Pons (tissue), 1 donor: Measurements from ENCODE around the gene HNF1A.

Experiments
- DNase-seq: peaks from one replicate; pipeline ENCODE4 v3.0.0-alpha.2; 2016; ENCODE audit warnings: low spot score

HNF1A gene

DNA sequence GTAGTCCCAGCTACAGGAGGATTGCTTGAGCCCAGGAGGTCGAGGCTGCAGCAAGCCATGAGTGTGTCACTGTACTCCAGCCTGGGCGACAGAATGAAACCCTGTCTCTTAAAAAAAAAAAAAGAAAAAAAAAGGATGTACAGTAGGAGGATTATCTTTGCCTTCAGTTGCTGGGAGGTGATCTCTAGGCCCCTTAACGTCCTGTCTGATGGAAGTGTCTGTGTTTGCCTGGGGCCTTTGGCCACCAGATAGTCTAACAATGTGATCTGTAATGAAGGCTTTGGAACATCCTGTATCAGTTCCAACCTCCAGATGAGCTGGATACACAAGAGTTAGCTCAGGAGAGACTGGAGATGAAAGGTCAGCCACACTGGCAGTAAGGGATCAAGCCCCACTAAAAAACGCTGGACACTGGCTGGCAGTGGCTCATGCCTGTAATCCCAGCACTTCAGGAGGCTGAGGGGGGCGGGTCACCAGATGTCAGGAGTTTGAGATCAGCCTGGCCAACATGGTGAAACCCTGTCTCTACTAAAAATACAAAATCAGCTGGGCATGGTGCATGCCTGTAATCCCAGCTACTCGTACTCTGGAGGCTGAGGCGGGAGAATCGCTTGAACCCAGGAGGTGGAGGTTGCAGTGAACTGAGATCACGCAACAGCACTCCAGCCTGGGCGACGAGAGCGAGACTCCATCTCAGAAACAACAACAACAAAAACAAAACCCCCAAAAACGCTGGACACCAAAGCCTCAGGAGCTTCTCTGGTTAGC, 19.0 kb upstream of the HNF1A start:
- no peak for DNase-seq

DNA sequence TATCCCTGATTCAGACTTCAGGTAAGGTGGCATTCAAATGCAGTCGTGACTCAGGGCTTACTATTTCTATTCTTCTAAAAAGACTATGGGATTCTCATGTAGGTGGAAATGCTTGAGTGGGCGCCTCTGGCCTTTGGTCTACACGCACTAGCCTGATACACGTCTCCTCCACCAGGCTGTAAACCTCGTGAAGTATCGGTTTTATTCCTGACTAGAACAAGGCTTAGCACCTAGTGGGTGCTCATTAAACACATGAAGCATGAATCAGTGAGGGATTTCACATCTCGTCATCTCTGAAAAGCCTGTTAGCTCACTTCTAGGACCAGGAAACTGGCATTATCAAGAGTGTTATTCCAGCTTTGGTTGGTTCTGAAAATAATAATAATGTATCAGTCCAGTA, 17.7 kb upstream of the HNF1A start:
- no peak for DNase-seq

DNA sequence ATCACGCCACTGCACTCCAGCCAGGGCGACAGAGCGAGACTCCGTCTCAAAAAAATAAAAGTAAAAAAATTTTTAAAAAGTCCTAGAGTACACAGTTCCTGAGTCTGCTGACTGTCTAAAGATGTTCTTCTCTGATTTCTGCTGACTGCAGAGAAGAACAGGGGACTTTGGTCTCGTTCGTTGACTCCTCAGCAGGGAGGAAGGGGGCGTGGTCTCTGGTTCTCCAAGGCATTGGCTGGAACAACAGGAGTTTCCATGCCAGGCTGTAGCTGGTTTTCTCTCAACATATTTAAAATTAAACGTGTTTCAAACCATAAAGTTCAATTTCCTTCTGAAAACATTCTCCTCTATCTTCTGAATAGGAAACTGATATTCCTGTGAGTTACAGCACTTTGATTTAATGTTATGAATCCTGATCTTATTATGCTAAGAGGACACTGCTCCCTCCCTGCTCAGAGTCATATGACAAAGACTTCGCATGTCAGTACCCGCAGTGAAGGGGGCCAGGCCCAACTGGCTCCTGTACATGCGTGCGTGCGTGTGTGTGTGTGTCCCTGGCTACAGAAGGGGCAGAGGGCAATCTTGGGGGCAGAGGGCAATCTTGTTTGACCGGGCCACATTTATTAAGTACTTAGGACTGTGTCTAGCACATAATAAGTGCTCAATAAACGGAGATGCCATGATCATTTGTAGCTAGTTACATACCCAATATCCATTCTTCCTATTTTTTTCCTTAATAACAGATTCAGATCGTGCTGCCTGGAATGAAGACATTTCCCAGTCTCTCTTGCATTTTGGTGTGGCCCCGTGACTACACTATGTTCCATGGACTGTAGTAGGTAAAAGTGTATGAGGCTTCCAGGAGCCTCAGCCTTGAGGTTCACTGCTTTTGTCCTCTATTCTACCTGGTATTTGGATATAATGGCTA, 16.5 kb upstream of the HNF1A start:
- no peak for DNase-seq

GRCh38 chr12:120962532-120963020, 15.8 kb upstream of the HNF1A start:
- DNase-seq = no peak

GRCh38 chr12:120964298-120964697, 14.0 kb upstream of the HNF1A start:
- no peak for DNase-seq

DNA sequence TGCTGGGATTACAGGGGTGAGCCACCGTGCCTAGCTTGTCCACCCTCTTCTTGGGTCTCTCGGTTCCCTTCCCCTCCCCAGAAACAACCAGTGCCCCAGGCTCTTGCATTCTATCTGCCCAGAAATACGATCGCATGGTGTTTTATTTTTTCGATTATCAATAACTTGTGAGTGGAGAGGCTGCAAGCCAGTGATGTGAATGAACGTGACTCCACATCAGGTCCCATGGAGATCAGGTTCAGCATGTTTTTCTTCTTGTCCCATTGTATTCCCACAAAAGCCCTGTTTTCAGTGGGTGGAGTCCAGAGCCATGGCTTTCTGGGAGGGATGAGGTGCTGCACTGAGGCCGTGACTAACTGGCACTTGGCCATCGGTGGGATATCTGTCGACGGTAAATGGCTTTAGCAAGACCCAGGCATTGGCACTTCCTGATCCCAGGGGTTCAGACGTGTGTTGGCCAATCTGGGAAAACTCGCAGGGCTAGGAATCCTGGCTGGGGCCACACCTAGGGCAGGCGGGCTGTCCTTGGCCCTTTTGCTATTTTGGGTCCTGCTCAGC, 12.7 kb upstream of the HNF1A start:
- no peak for DNase-seq

GRCh38 chr12:120970310-120970709, 8.0 kb upstream of the HNF1A start:
- no peak for DNase-seq

GRCh38 chr12:120971299-120972180, 6.8 kb upstream of the HNF1A start:
- peak; percentile 77 for DNase-seq

GRCh38 chr12:120972870-120973543, 5.3 kb upstream of the HNF1A start:
- no peak for DNase-seq

DNA sequence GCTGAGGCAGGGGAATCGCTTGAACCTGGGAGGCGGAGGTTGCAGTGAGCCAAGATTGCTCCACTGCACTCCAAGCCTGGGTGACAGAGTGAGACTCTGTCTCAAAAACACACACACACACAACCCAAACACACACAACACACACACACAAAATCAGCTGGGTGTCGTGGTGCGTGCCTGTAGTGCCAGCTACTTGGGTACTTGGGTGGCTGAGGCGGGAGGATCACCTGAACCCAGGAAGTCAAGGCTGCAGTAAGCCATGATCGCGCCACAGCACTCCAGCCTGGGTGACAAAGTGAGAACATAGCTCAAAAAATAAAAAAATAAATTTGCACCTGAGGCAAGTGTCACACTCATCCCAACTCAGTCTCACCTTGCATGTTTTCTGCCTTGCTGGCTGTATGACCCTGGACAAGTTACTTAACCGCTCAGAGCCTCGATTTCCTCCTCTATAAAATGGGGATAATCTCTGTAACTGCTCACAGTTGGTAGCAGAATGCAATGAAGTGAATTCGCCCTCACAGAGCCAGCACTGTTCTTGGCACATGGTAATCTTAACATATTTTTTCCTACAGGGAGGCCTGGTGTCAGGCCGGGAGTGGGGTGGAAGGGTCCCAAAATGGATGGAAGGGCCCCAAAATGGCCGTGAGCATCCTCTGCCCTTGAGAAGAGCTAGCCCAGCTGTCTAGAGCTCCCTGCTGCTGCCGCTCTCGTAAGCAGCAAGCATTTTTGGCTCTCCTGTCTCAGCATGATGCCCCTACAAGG, 630 bp upstream of the HNF1A start:
- DNase-seq = no peak

DNA sequence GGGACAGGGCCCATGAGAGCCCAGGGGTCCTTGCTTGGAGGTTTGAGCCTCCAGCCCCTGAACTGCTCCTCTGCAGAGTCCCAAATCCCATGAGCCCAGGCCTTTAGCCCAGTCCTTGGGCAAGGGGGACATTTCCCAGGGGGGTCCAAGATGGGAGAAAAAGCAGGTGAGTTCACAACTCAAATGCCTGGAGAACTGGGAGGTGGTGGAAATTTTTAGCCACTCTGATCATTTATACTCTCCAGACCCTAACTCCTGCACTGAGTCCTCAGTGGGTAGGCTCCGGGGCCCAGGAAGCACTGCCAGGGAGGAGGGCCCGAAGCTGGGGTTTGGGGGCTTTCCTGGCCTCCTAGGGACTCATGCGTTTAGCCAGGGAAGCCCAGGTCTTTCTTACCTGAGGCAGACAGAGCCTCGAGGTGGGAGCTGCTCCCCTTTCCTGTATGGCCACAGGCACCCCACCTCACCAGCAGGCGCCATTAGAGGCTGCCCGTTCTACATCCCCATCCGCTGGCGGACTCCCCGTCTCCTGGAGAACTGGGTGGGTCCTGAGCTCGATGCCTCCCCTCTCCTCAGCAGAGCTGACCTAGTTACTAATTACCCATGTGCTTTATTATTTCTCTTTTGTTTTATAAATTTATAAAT, 998 bp downstream of the HNF1A start:
- DNase-seq = no peak

DNA sequence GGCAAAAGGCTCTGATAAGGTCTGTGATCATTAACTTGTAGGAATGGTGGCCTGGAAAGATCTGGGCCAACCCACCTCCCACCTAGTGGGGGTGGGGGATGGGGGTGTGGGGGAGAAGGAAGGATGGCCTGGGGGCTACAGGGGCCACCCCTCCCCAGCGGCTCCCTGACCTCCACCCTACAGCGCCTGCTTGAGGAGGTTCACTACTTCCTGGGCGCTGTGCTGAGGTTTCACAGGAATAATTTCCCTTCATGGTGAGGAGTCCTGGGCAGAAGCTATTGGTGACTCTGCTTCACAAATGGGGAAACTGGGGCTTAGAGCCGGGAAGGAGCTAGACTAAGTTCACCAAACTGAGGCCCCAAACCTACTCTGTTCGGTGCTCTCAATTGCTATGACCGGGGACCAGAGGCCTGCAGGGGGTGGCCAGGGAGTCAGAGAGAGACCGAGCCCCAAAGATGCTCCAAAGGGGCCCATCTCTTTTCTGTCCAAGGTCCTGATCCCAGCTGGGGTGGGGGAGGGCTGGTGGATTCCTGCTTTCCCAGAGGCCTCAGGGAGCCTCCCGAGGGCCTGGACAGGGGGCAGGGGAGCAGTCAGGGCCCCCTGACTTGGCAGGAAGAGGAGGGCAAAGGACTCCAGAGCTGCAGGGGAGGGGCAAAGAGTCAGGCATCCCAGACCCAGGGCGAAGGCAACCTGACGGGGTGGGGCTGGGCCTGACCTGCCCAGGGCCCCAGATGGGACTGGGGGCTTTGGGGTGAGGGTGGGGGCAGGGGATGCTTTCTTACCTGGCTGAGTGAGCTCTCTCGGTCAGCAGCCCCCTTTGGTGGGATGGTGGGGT, 1.7 kb downstream of the HNF1A start:
- DNase-seq = no peak

- no peak for DNase-seq
Measured at GRCh38 chr12:120980800-120981368, 2.5 kb downstream of the HNF1A start.

DNA sequence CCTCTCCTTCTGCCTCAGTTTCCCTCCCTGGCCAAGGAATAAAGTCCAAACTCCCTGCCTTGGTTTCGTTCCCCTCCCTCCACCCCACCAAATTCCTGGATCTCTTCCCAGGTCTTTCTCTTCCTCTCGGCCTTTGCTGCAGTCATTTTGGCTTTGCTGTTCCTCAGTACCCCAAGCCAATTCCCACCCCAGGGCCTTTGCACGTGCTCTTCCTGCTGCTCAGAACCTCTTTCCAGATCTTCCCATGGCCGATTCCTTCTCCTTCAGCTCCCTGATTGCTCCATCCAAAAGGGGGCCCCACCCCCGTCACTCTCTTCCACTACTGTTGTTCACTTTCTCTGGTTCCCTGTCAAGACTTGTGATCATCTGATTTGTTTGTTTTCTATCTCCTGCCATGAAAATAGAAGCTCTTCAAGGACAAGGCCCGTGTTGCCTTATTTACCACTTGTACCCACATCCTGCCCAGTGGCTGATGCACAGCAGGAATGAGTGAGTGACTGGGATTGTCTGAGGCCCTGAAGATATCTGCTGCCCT, 3.1 kb downstream of the HNF1A start:
- DNase-seq = no peak

DNA sequence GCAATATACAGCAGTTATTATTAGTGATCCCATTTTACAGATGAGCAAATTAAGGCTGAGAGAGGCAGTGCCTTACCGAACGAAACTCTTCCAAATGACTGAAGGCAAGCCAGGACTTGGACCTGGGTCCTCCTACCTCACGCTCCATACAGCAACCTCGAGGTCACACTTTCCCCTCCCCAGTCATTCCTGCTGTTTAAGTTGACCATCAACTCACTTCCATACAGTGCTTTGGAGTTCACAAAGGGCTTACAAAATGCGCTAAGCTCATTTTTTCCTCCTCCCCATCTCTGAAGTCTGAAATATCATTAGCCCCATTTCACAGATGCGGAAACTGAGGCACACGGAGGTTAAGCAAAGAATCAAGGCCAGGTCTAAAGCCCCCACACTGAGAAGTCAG, 4.3 kb downstream of the HNF1A start:
- DNase-seq = no peak

- DNase-seq = no peak
Measured at GRCh38 chr12:120983759-120984158, 5.4 kb downstream of the HNF1A start.

DNA sequence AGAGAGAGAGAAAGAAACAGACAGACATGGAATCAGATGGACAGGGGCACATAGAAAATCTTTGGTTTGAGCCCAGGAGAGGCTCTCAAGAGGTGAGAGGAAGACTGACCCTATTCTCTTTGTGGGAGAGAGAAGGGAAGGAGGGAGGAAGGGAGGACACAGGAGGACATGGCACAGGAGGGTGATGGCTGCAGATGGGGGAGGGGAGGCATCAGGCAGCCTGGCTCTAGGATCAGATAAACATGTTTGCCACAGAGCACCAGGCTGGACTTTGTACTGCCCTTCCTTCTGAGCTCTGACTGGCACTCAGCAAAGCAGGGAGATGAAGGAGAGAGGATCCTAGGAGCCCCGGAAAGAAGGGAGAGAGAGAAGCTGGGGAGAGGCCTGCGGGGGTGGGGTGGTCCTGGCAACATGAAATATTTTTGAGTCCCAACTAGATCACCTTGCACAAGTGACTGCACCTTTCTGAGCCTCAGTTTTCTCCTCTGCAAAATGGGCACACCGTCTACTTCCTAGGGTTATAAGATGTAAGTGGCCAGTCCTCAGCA, 6.1 kb downstream of the HNF1A start:
- DNase-seq = no peak

- no peak for DNase-seq
Measured at GRCh38 chr12:120988234-120988633, 9.9 kb downstream of the HNF1A start.
